ENCODE results near the gene ARL10.

ARL10 gene

GRCh38 chr5:176379881-176380280 is 14.6 kb downstream of the ARL10 start:
- TF ChIP-seq, protein P1, sequence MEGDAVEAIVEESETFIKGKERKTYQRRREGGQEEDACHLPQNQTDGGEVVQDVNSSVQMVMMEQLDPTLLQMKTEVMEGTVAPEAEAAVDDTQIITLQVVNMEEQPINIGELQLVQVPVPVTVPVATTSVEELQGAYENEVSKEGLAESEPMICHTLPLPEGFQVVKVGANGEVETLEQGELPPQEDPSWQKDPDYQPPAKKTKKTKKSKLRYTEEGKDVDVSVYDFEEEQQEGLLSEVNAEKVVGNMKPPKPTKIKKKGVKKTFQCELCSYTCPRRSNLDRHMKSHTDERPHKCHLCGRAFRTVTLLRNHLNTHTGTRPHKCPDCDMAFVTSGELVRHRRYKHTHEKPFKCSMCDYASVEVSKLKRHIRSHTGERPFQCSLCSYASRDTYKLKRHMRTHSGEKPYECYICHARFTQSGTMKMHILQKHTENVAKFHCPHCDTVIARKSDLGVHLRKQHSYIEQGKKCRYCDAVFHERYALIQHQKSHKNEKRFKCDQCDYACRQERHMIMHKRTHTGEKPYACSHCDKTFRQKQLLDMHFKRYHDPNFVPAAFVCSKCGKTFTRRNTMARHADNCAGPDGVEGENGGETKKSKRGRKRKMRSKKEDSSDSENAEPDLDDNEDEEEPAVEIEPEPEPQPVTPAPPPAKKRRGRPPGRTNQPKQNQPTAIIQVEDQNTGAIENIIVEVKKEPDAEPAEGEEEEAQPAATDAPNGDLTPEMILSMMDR (IDR thresholded peaks at IDR 0.05; ENCODE audit: low read depth, low read length): no peak
- H3K4me3 ChIP-seq (ENCODE audit: low read depth, low read length): no peak overlapping the region

GRCh38 chr5:176381423-176381822 is 16.1 kb downstream of the ARL10 start:
- no peak overlapping the region for H3K4me3 ChIP-seq (ENCODE audit: low read depth, low read length)
- TF ChIP-seq, protein P1 (IDR thresholded peaks at IDR 0.05; ENCODE audit: low read depth, low read length): no peak

DNA sequence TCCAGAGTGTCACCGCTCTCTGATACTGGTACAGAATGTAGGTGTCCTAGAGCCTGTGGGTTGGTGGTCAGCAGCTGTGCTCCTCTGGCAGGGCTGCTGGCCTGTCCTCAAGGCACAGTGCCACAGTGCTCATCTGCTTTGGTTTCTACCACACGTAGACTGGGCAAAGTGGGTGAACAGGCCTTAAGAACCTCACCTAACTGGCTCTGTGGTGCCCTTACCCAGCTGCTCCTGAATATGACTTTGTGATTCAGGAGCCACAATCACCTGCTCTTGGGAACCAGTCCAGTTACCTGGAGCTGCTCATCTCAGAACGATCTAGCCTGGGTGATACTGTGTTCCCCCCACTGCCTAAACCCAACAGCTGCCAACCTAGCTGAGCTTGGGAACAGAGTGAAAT is 16.7 kb downstream of the ARL10 start:
- TF ChIP-seq, protein P1 (IDR thresholded peaks at IDR 0.05; ENCODE audit: low read depth, low read length): no peak
- H3K4me3 ChIP-seq (ENCODE audit: low read depth, low read length): no peak overlapping the region

- TF ChIP-seq, protein P1 (IDR thresholded peaks at IDR 0.05; ENCODE audit: low read depth, low read length): no peak
- H3K4me3 ChIP-seq (ENCODE audit: low read depth, low read length): no peak overlapping the region
These were observed 17.4 kb downstream of the ARL10 start for GRCh38 chr5:176382721-176383120.

DNA sequence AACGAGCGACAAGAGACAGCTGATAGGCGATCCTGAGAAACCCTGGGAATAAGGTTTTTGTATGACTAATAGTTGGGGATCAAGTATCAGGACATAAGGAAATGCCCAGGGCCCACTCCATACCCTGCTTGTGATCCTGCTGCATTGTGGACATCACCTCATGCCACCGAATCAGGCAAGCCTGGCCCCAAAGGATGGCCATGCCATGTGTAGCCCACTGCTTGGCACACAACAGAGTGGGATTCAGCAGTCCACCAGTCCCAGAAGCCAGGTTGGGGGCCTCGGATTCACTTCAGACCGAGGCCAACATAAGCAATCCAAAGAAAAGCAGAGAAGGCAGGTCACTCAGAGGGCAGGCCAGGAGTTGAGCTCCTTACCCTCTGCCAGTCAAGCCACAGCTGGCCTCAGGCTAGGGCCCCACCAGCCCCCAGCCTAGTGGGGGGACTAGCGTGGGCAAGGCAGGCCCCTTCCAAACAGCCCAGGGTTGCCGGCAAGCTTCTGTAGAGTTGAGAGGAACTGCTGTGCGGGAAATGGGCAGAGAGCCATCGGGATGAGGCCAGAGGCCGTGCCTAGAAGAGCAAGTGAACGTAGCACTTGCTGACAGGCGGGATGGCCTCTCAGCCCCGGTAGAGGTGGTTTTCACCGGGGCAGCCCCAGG is 18.1 kb downstream of the ARL10 start:
- no peak overlapping the region for H3K4me3 ChIP-seq (ENCODE audit: low read depth, low read length)
- TF ChIP-seq, protein P1 (IDR thresholded peaks at IDR 0.05; ENCODE audit: low read depth, low read length): no peak

DNA sequence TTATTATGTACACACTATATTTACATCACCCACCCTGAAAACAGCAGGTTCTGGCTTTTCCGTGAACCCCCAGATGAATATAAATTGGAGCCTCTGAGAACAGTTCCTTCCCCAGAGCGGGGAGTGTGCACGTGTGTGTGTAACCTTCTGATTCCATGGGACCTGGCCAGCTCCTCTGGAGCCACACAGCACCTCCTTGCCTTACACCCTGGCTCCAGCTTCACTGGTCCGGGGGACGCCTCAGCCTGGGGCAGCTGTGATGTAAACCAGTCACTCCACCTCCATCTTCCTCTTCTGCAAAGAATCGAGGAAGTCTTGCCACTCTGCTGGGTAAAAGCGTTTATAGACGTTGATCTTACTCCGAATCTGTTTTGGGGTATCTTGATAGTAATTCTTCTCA is 18.7 kb downstream of the ARL10 start:
- H3K4me3 ChIP-seq (ENCODE audit: low read depth, low read length): no peak overlapping the region
- TF ChIP-seq, protein P1 (IDR thresholded peaks at IDR 0.05; ENCODE audit: low read depth, low read length): no peak

DNA sequence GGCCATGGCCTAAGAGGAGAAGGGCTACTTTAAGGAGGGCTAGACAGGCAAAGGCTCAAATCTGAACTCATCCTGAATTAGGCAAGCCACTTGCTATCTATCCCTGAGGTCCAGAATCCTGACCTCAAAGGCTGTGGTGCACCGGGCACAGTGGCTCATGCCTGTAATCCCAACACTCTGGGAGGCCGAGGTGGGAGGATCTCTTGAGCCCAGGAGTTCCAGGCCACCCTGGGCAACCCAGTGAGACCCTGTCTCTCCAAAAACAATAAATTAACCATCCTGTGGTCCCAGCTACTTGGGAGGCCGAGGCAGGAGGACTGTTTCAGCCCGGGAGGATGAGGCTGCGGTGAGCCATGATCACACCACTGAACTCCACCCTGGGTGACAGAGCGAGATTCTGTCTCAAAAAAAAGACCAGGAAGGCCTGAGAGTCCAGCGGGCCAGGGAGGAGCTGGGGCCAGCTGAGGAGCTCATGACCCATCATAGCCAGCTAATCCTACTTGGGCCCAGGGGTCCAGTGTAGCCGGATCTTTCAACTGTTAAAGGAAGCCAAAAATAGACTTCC is 19.2 kb downstream of the ARL10 start:
- TF ChIP-seq, protein P1 (IDR thresholded peaks at IDR 0.05; ENCODE audit: low read depth, low read length): no peak

More for the DNA sequence above, 19.2 kb downstream of the ARL10 start:
- H3K4me3 ChIP-seq (ENCODE audit: low read depth, low read length): no peak overlapping the region

Measured in WI38 (cell line).